Caki2 (cell line): ENCODE measurements around the gene MINDY2. TPM values are rescaled to one million over a fixed set of nuclear protein-coding genes. Genes with fewer than 3 reads are reported as not detected.

Experiments
- total RNA-seq: library from RNA; depleted of rRNA; stranded (reverse); fragments of >200 nt; shearing (Covaris generic); gene quantifications from 2 replicates; pipeline ENCODE4 v1.2.3, GENCODE V29; 2014; ENCODE audit warnings: low replicate concordance; rRNA removed

Gene MINDY2
- total RNA-seq, 1 experiment from 2014 or later = 12.6 TPM

Other genes starting within 250 kb of the MINDY2 start
- gene ADAM10, start 21.6 kb upstream of the MINDY2 start, total RNA-seq = 128 and 180 TPM in 2 replicates
- 40.8 and 46.0 TPM in 2 replicates for gene SLTM, start 162.4 kb downstream of the MINDY2 start, total RNA-seq
- 13.7 and 14.0 TPM in 2 replicates for gene RNF111, start 216.4 kb downstream of the MINDY2 start, total RNA-seq